Panc1 (cell line): ENCODE measurements around the gene AHSG. TPM values are rescaled to one million over a fixed set of nuclear protein-coding genes. Genes with fewer than 3 reads are reported as not detected.

Source experiments
- ATAC-seq: fragments of 200-7000 bp; cut with Tn5 transposase; 2 replicates; pipeline ENCODE4 v1.9.1; 2020; ENCODE audit warnings: mild to moderate bottlenecking, moderate library complexity
- BruUV-seq: library from RNA; stranded (reverse); fragments of 400-500 nt; replicated peaks from 2 replicates; lab custom pipeline; 2021; lab: Mats Ljungman, UMichigan
- CTCF ChIA-PET: fragments of 300-600 bp; sonication (Branson Sonifier 250); formaldehyde crosslinking; loops from one replicate; lab custom pipeline; 2022; ENCODE audit warnings: antibody characterized with exemption; lab: Charles Lee
- POLR2A ChIA-PET: fragments of 300-600 bp; sonication (Branson Sonifier 250); formaldehyde crosslinking; loops from one replicate; lab custom pipeline; 2022; ENCODE audit warnings: antibody characterized with exemption; lab: Charles Lee
- DNase-seq: peaks from one replicate; pipeline ENCODE4 v3.0.0-alpha.2; 2010; ENCODE audit warnings: low read depth, low spot score
- H3K27ac ChIP-seq: 2 replicates; pipeline ENCODE4 v1.5.1; 2011; ENCODE audit warnings: mild to moderate bottlenecking, low read length, inconsistent platforms
- H3K27me3 ChIP-seq: fragments of 200-500 bp; sonication (Bioruptor generic); 2 replicates; pipeline ENCODE4 v1.6.0; 2014; ENCODE audit warnings: low read length, inconsistent platforms; ENCODE audit not compliant: control insufficient read depth, insufficient read depth
- H3K36me3 ChIP-seq: fragments of 200-500 bp; sonication (Bioruptor generic); 2 replicates; pipeline ENCODE4 v1.5.1; 2014; ENCODE audit warnings: inconsistent platforms, mild to moderate bottlenecking, low read length, moderate library complexity; ENCODE audit not compliant: control insufficient read depth, insufficient read depth
- H3K4me1 ChIP-seq: 2 replicates; pipeline ENCODE4 v1.5.1; 2011; ENCODE audit warnings: inconsistent platforms, mild to moderate bottlenecking, low read length, moderate library complexity; ENCODE audit not compliant: control insufficient read depth, insufficient read depth
- H3K4me3 ChIP-seq, 2 experiments: 2 replicates each; pipeline ENCODE4 v1.5.1; 2011 to 2012; ENCODE audit warnings: low read depth in 2 of 2, low read length in 2 of 2, mild to moderate bottlenecking in 2 of 2, inconsistent platforms in 1 of 2, moderate library complexity in 1 of 2
- H3K9me3 ChIP-seq: fragments of 200-500 bp; sonication (Bioruptor generic); 2 replicates; pipeline ENCODE4 v1.5.1; 2014; ENCODE audit warnings: low read depth, mild to moderate bottlenecking, inconsistent platforms, low read length, moderate library complexity; ENCODE audit not compliant: control insufficient read depth, insufficient read depth
- POLR2AphosphoS5 ChIP-seq: IDR thresholded peaks from 2 replicates; pipeline ENCODE4 v1.6.1; 2012; ENCODE audit warnings: mild to moderate bottlenecking, low read depth, low read length, moderate library complexity
- SIN3A ChIP-seq: IDR thresholded peaks from 2 replicates; pipeline ENCODE4 v1.6.1; 2012; ENCODE audit warnings: low read depth, mild to moderate bottlenecking, low read length, moderate library complexity, borderline replicate concordance; ENCODE audit not compliant: insufficient read depth
- TCF7L2 ChIP-seq: IDR thresholded peaks from 2 replicates; pipeline ENCODE4 v1.6.1; 2011; ENCODE audit warnings: mild to moderate bottlenecking, low read depth, low read length, inconsistent platforms
- in situ Hi-C: cut with HindIII; loops from 2 replicates; pipeline ENCODE4 v1.10.0; 2016; ENCODE audit warnings: low sequenced_read_pairs, low pct_unique_long_range_greater_than_20kb
- intact Hi-C: fragments of 100-400 bp; cut with micrococcal nuclease; formaldehyde crosslinking; loops from one replicate; pipeline ENCODE4 v1.10.0; 2022; ENCODE audit not compliant: unreplicated experiment
- total RNA-seq: library from RNA; stranded (reverse); gene quantifications from one replicate; pipeline ENCODE4 v1.2.1, GENCODE V29; 2021; ENCODE audit not compliant: unreplicated experiment
- TF ChIP-seq, protein P1 (sequence below): fragments of 450-650 bp; IDR thresholded peaks from 2 replicates; pipeline ENCODE4 v1.5.1; 2017; ENCODE audit warnings: mild to moderate bottlenecking
- TF ChIP-seq, protein P2 (sequence below), 2 experiments: IDR thresholded peaks; 2 replicates each; pipeline ENCODE4 v1.6.1; 2011 to 2012; ENCODE audit warnings: low read depth in 2 of 2, control low read depth in 1 of 2, low read length in 1 of 2, mild to moderate bottlenecking in 1 of 2, moderate library complexity in 1 of 2; ENCODE audit not compliant: insufficient read depth in 1 of 2

The AHSG gene
- total RNA-seq, 1 experiment from 2014 or later, result 0.85 TPM

GRCh38 chr3:186593862-186594261 is 19.0 kb upstream of the AHSG start:
- POLR2A ChIA-PET, result no interaction called here
- Histone ChIP-seq H3K27ac (no peak overlapping the region), H3K9me3 (no peaks in the 10 kb centered on the region), H3K27me3 (no peaks in the 10 kb centered on the region), H3K4me3 (no peak overlapping the region), H3K4me1 (no peaks in the 10 kb centered on the region), H3K36me3 (no peaks in the 10 kb centered on the region)
- ATAC-seq (no peak), DNase-seq (no peak)
- no TSS peak for BruUV-seq
- CTCF ChIA-PET, result interaction anchor here (1.4 kb wide), 1 partner anchor 21 kb away, joined by 4 read pairs; no protein-coding TSS in a partner anchor
- in situ Hi-C loops, result no loop called here
- no peak for TF ChIP-seq SIN3A
- TF ChIP-seq, protein P1, sequence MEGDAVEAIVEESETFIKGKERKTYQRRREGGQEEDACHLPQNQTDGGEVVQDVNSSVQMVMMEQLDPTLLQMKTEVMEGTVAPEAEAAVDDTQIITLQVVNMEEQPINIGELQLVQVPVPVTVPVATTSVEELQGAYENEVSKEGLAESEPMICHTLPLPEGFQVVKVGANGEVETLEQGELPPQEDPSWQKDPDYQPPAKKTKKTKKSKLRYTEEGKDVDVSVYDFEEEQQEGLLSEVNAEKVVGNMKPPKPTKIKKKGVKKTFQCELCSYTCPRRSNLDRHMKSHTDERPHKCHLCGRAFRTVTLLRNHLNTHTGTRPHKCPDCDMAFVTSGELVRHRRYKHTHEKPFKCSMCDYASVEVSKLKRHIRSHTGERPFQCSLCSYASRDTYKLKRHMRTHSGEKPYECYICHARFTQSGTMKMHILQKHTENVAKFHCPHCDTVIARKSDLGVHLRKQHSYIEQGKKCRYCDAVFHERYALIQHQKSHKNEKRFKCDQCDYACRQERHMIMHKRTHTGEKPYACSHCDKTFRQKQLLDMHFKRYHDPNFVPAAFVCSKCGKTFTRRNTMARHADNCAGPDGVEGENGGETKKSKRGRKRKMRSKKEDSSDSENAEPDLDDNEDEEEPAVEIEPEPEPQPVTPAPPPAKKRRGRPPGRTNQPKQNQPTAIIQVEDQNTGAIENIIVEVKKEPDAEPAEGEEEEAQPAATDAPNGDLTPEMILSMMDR, result no peak
- TF ChIP-seq, protein P2, sequence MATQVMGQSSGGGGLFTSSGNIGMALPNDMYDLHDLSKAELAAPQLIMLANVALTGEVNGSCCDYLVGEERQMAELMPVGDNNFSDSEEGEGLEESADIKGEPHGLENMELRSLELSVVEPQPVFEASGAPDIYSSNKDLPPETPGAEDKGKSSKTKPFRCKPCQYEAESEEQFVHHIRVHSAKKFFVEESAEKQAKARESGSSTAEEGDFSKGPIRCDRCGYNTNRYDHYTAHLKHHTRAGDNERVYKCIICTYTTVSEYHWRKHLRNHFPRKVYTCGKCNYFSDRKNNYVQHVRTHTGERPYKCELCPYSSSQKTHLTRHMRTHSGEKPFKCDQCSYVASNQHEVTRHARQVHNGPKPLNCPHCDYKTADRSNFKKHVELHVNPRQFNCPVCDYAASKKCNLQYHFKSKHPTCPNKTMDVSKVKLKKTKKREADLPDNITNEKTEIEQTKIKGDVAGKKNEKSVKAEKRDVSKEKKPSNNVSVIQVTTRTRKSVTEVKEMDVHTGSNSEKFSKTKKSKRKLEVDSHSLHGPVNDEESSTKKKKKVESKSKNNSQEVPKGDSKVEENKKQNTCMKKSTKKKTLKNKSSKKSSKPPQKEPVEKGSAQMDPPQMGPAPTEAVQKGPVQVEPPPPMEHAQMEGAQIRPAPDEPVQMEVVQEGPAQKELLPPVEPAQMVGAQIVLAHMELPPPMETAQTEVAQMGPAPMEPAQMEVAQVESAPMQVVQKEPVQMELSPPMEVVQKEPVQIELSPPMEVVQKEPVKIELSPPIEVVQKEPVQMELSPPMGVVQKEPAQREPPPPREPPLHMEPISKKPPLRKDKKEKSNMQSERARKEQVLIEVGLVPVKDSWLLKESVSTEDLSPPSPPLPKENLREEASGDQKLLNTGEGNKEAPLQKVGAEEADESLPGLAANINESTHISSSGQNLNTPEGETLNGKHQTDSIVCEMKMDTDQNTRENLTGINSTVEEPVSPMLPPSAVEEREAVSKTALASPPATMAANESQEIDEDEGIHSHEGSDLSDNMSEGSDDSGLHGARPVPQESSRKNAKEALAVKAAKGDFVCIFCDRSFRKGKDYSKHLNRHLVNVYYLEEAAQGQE (IDR thresholded peaks at IDR 0.05; ENCODE audit: insufficient read depth in 1 of 2, low read depth in 2 of 2, low read length in 1 of 2), result no peak
- no peak for TF ChIP-seq POLR2AphosphoS5
- no peak for TF ChIP-seq TCF7L2
- intact Hi-C loops, result no loop called here

- intact Hi-C loops (no loop called here), in situ Hi-C loops (no loop called here)
- ChIA-PET POLR2A (no interaction called here), CTCF (interaction anchor here (1.4 kb wide), 1 partner anchor 20 kb away, joined by 4 read pairs; no protein-coding TSS in a partner anchor)
- no peak for ATAC-seq
- H3K36me3 ChIP-seq, result no peaks in the 10 kb centered on the region
- BruUV-seq, result no TSS peak
- H3K9me3 ChIP-seq, result no peaks in the 10 kb centered on the region
- no peak for TF ChIP-seq SIN3A
- TF ChIP-seq, protein P1, result no peak
- TF ChIP-seq POLR2AphosphoS5, result no peak
- TF ChIP-seq, protein P2 (IDR thresholded peaks at IDR 0.05; ENCODE audit: insufficient read depth in 1 of 2, low read depth in 2 of 2, low read length in 1 of 2), result no peak
- TF ChIP-seq TCF7L2, result no peak
- H3K4me3 ChIP-seq, result no peak overlapping the region
- H3K4me1 ChIP-seq, result no peaks in the 10 kb centered on the region
- no peak overlapping the region for H3K27ac ChIP-seq
- no peak for DNase-seq
- no peaks in the 10 kb centered on the region for H3K27me3 ChIP-seq
These were observed 18.2 kb upstream of the AHSG start for GRCh38 chr3:186594591-186595113.
